Dedifferentiated amniotic fluid mesenchymal stem cell (primary cell): ENCODE results near the gene ARID4B.
"Not testable (repeated sequence)": the region's sequence is repeated elsewhere in the genome, so short reads cannot be mapped to it uniquely, and the experiment has no call there.

Experiments used
- DNase-seq: peaks from one replicate; pipeline ENCODE4 v3.0.0-alpha.2; 2016; ENCODE audit errors: extremely low spot score

The ARID4B gene

GRCh38 chr1:235227414-235227813, 100.6 kb downstream of the ARID4B start:
- no peak for DNase-seq

GRCh38 chr1:235226933-235227332, 101.0 kb downstream of the ARID4B start:
- no peak for DNase-seq

- no peak for DNase-seq
Observed at GRCh38 chr1:235225299-235225698, 102.7 kb downstream of the ARID4B start.

GRCh38 chr1:235221653-235222375, 106.2 kb downstream of the ARID4B start:
- DNase-seq: no peak

GRCh38 chr1:235215453-235215852, 112.5 kb downstream of the ARID4B start:
- no peak for DNase-seq

- not testable (repeated sequence) for DNase-seq
Observed at GRCh38 chr1:235214962-235215361, 113.0 kb downstream of the ARID4B start.

GRCh38 chr1:235213752-235214151, 114.2 kb downstream of the ARID4B start:
- DNase-seq: no peak

GRCh38 chr1:235211517-235211916, 116.5 kb downstream of the ARID4B start:
- DNase-seq: no peak

GRCh38 chr1:235207209-235207565, 120.8 kb downstream of the ARID4B start:
- no peak for DNase-seq

GRCh38 chr1:235206533-235207208, 121.3 kb downstream of the ARID4B start:
- no peak for DNase-seq

- DNase-seq: no peak
Observed at GRCh38 chr1:235205687-235206086, 122.3 kb downstream of the ARID4B start.

- no peak for DNase-seq
Observed at GRCh38 chr1:235203428-235203827, 124.6 kb downstream of the ARID4B start.

GRCh38 chr1:235202447-235202846, 125.5 kb downstream of the ARID4B start:
- not testable (repeated sequence) for DNase-seq

- DNase-seq: no peak
Observed at GRCh38 chr1:235199441-235199840, 128.5 kb downstream of the ARID4B start.

- no peak for DNase-seq
Observed at GRCh38 chr1:235190431-235190830, 137.5 kb downstream of the ARID4B start.

- no peak for DNase-seq
Observed at GRCh38 chr1:235187316-235187715, 140.7 kb downstream of the ARID4B start.

- DNase-seq: no peak
Observed at GRCh38 chr1:235181561-235182245, 146.3 kb downstream of the ARID4B start.

GRCh38 chr1:235180916-235181460, 147.0 kb downstream of the ARID4B start:
- no peak for DNase-seq

GRCh38 chr1:235176486-235176885, 151.5 kb downstream of the ARID4B start:
- no peak for DNase-seq

GRCh38 chr1:235169986-235170385, 158.0 kb downstream of the ARID4B start:
- DNase-seq: no peak

GRCh38 chr1:235168375-235168774, 159.6 kb downstream of the ARID4B start:
- no peak for DNase-seq

- DNase-seq: no peak
Observed at GRCh38 chr1:235161685-235162327, 166.2 kb downstream of the ARID4B start.
